ENCODE measurements around the gene HSPA1B.

DNA sequence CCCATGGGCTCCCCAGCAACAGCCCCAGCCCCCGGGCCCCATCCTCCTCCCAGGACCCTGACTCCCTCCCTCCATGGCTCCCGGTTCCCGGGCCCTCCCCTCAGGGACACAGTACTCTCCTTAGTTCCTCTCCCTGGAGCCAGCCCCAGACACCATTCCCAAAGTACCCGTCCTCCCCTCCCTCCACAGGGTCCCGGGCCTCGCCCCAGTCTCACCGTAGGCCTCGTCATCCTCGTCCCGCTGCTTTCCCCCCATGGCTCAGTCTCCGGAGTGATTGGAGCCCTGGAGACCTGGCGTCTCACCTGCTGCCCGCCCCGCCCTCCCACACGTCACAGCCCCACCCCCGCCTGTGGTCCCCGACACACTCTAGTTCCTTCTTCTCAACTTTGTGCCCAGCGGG, 51.2 kb downstream of the HSPA1B start, which contains the start of gene SLC44A4:
- TF ChIP-seq, protein P1, sequence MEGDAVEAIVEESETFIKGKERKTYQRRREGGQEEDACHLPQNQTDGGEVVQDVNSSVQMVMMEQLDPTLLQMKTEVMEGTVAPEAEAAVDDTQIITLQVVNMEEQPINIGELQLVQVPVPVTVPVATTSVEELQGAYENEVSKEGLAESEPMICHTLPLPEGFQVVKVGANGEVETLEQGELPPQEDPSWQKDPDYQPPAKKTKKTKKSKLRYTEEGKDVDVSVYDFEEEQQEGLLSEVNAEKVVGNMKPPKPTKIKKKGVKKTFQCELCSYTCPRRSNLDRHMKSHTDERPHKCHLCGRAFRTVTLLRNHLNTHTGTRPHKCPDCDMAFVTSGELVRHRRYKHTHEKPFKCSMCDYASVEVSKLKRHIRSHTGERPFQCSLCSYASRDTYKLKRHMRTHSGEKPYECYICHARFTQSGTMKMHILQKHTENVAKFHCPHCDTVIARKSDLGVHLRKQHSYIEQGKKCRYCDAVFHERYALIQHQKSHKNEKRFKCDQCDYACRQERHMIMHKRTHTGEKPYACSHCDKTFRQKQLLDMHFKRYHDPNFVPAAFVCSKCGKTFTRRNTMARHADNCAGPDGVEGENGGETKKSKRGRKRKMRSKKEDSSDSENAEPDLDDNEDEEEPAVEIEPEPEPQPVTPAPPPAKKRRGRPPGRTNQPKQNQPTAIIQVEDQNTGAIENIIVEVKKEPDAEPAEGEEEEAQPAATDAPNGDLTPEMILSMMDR (IDR thresholded peaks at IDR 0.05; ENCODE audit: poor library complexity) = no peak
- TF ChIP-seq EZH2 (IDR thresholded peaks at IDR 0.05; ENCODE audit: borderline replicate concordance) = no peak
- no peak for TF ChIP-seq EZH2phosphoT487 (IDR thresholded peaks at IDR 0.05; ENCODE audit: low read depth, severe bottlenecking, unreplicated experiment)

Data from hepatocyte (in vitro differentiated cells).